Ishikawa (cell line): ENCODE measurements around the gene SLC17A7.

Experiments
- CREB1 ChIP-seq: IDR thresholded peaks from 2 replicates; pipeline ENCODE4 v1.6.1; 2012; ENCODE audit warnings: low read depth
- EGR1 ChIP-seq: IDR thresholded peaks from 2 replicates; pipeline ENCODE4 v1.6.1; 2012
- RAD21 ChIP-seq: IDR thresholded peaks from 2 replicates; pipeline ENCODE4 v1.6.1; 2012; ENCODE audit warnings: low read depth
- TAF1 ChIP-seq: IDR thresholded peaks from 2 replicates; pipeline ENCODE4 v1.6.1; 2012; ENCODE audit warnings: low read depth, mild to moderate bottlenecking
- TCF12 ChIP-seq: IDR thresholded peaks from 2 replicates; pipeline ENCODE4 v1.6.1; 2012; ENCODE audit warnings: low read depth
- TEAD4 ChIP-seq: IDR thresholded peaks from 2 replicates; pipeline ENCODE4 v1.6.1; 2012
- YY1 ChIP-seq: IDR thresholded peaks from 2 replicates; pipeline ENCODE4 v1.6.1; 2012; ENCODE audit warnings: low read depth
- ZBTB7A ChIP-seq: IDR thresholded peaks from 2 replicates; pipeline ENCODE4 v1.6.1; 2012; ENCODE audit warnings: low read depth
- TF ChIP-seq, protein P1 (sequence below): IDR thresholded peaks from 2 replicates; pipeline ENCODE4 v1.6.1; 2012
- TF ChIP-seq, protein P2 (sequence below): IDR thresholded peaks from 2 replicates; pipeline ENCODE4 v1.6.1; 2012; ENCODE audit warnings: low read depth, mild to moderate bottlenecking

DNA sequence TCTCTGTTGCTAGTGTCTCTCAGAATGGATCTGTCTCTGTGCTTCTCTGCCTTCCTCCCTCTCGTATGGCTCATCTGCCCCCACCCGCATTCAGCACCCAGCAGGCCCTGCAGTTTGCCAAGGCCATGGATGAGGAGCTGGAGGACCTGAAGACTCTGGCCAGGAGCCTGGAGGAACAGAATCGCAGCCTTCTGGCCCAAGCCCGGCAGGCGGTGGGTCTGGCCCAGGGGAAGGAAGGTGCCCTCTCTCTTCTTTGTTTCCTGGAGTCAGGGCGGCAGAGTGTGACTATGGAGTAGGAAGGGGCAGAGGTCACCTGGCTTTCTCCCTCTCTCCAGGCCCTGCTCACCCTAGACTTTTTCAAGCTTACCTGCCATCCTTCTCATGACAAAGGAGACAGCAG lies 42.4 kb downstream of the SLC17A7 start:
- TF ChIP-seq TCF12 (no peak), YY1 (no peak), TEAD4 (no peak), CREB1 (no peak), RAD21 (no peak), EGR1 (no peak), ZBTB7A (no peak), TAF1 (no peak)
- TF ChIP-seq, protein P1, sequence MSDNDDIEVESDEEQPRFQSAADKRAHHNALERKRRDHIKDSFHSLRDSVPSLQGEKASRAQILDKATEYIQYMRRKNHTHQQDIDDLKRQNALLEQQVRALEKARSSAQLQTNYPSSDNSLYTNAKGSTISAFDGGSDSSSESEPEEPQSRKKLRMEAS, result no peak
- TF ChIP-seq, protein P2, sequence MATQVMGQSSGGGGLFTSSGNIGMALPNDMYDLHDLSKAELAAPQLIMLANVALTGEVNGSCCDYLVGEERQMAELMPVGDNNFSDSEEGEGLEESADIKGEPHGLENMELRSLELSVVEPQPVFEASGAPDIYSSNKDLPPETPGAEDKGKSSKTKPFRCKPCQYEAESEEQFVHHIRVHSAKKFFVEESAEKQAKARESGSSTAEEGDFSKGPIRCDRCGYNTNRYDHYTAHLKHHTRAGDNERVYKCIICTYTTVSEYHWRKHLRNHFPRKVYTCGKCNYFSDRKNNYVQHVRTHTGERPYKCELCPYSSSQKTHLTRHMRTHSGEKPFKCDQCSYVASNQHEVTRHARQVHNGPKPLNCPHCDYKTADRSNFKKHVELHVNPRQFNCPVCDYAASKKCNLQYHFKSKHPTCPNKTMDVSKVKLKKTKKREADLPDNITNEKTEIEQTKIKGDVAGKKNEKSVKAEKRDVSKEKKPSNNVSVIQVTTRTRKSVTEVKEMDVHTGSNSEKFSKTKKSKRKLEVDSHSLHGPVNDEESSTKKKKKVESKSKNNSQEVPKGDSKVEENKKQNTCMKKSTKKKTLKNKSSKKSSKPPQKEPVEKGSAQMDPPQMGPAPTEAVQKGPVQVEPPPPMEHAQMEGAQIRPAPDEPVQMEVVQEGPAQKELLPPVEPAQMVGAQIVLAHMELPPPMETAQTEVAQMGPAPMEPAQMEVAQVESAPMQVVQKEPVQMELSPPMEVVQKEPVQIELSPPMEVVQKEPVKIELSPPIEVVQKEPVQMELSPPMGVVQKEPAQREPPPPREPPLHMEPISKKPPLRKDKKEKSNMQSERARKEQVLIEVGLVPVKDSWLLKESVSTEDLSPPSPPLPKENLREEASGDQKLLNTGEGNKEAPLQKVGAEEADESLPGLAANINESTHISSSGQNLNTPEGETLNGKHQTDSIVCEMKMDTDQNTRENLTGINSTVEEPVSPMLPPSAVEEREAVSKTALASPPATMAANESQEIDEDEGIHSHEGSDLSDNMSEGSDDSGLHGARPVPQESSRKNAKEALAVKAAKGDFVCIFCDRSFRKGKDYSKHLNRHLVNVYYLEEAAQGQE, result no peak
